Activated CD4-positive, alpha-beta T cell treated with anti-CD3 and anti-CD28 coated beads, Interleukin-2, amount 10 ng/mL, durations not matched to agents 7 days and 5 days (primary cell): Measurements from ENCODE around the gene SUSD4. TPM values are rescaled to one million over a fixed set of nuclear protein-coding genes. Genes with fewer than 3 reads are reported as not detected.

Experiments
- CTCF ChIA-PET: fragments of 350-600 bp; sonication (Branson Sonifier 250); formaldehyde crosslinking; loops from one replicate; lab custom pipeline; 2021; ENCODE audit warnings: antibody characterized with exemption; lab: Charles Lee
- POLR2A ChIA-PET: fragments of 350-600 bp; sonication (Branson Sonifier 250); formaldehyde crosslinking; loops from one replicate; lab custom pipeline; 2021; ENCODE audit warnings: antibody characterized with exemption; lab: Charles Lee
- DNase-seq: peaks from one replicate; pipeline ENCODE4 v3.0.0-alpha.2; 2020
- H3K27ac Mint-ChIP-seq: one replicate; pipeline ENCODE4 v1.8.0; 2021; ENCODE audit warnings: mild to moderate bottlenecking, moderate library complexity, mixed read lengths
- H3K27me3 Mint-ChIP-seq: one replicate; pipeline ENCODE4 v1.8.0; 2021; ENCODE audit warnings: mixed read lengths
- H3K36me3 Mint-ChIP-seq: one replicate; pipeline ENCODE4 v1.8.0; 2021; ENCODE audit warnings: low read depth, mixed read lengths
- H3K4me1 Mint-ChIP-seq: one replicate; pipeline ENCODE4 v1.8.0; 2021; ENCODE audit warnings: mixed read lengths
- H3K4me3 Mint-ChIP-seq: one replicate; pipeline ENCODE4 v1.8.0; 2021; ENCODE audit warnings: mild to moderate bottlenecking, moderate library complexity, mixed read lengths
- H3K9me3 Mint-ChIP-seq: one replicate; pipeline ENCODE4 v1.8.0; 2021; ENCODE audit warnings: mixed read lengths
- total RNA-seq, 2 experiments: library from RNA; stranded (reverse); gene quantifications; one replicate each; pipeline ENCODE4 v1.2.3, GENCODE V29; 2021

The SUSD4 gene
- total RNA-seq, 2 experiments from 2014 or later, result 2.9 to 4.8 TPM

DNA sequence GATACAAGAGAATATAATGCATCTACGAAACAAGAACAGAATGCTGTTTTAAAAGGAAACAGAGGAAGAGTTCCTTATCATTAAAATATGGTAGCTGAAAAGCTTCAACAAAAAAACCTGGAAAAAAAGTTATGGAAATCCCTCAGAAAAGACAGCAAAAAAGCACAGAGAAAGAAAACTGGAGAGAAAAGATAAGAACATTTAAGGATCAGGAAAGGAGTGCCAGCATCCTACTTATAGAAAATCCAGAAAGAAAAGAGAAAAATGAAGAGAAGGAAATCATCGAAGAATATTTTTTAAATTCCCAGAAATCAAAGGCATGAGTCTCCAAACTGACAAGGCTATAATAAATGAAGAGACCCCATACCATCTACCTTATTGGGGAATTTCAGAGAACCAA is 29.8 kb downstream of the SUSD4 start:
- Mint-ChIP-seq H3K27me3 (no peaks in the 10 kb centered on the region), H3K9me3 (no peaks in the 10 kb centered on the region), H3K4me3 (no peak overlapping the region)

GRCh38 chr1:223332997-223333396 is 31.0 kb downstream of the SUSD4 start:
- ChIA-PET CTCF (no interaction called here), POLR2A (no interaction called here)
- H3K4me3 Mint-ChIP-seq, result no peak overlapping the region
- no peak for DNase-seq
- H3K4me1 Mint-ChIP-seq, result no peaks in the 10 kb centered on the region
- no peaks in the 10 kb centered on the region for H3K9me3 Mint-ChIP-seq
- H3K36me3 Mint-ChIP-seq, result no peaks in the 10 kb centered on the region
- H3K27me3 Mint-ChIP-seq, result no peaks in the 10 kb centered on the region
- no peak overlapping the region for H3K27ac Mint-ChIP-seq

More for the DNA sequence above, 29.8 kb downstream of the SUSD4 start:
- DNase-seq, result no peak
- H3K36me3 Mint-ChIP-seq, result no peaks in the 10 kb centered on the region
- no peaks in the 10 kb centered on the region for H3K4me1 Mint-ChIP-seq
- POLR2A ChIA-PET, result no interaction called here
- CTCF ChIA-PET, result no interaction called here
- H3K27ac Mint-ChIP-seq, result no peak overlapping the region

DNA sequence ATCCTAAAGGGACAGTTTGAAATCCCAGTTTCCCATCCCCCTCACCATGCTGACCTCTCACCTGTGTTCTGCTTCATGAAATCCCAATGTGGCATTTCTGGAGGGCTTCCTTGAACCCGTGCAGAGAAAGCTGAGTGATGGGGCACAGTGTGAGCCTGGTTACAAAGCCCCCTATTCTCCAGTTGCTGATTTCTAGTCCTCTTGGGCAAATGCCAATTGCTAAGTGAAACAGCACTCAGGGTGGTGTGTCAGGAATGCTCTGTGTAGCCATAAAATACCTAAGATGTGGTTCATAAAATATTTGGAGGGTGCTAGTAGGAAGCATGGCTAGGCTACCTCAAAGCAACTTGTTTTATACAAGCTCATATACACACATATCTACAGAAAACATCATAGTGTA is 32.0 kb downstream of the SUSD4 start:
- no peaks in the 10 kb centered on the region for H3K4me1 Mint-ChIP-seq
- H3K36me3 Mint-ChIP-seq, result no peaks in the 10 kb centered on the region
- H3K4me3 Mint-ChIP-seq, result no peak overlapping the region
- ChIA-PET CTCF (no interaction called here), POLR2A (no interaction called here)
- H3K27me3 Mint-ChIP-seq, result no peaks in the 10 kb centered on the region
- H3K27ac Mint-ChIP-seq, result no peak overlapping the region
- no peaks in the 10 kb centered on the region for H3K9me3 Mint-ChIP-seq
- no peak for DNase-seq

GRCh38 chr1:223331301-223331700 is 32.7 kb downstream of the SUSD4 start:
- POLR2A ChIA-PET, result no interaction called here
- Mint-ChIP-seq H3K27ac (no peak overlapping the region), H3K9me3 (no peaks in the 10 kb centered on the region), H3K27me3 (no peaks in the 10 kb centered on the region), H3K4me3 (no peak overlapping the region), H3K36me3 (no peaks in the 10 kb centered on the region), H3K4me1 (no peaks in the 10 kb centered on the region)
- CTCF ChIA-PET, result no interaction called here
- DNase-seq, result no peak

- H3K9me3 Mint-ChIP-seq, result no peaks in the 10 kb centered on the region
- POLR2A ChIA-PET, result no interaction called here
- DNase-seq, result no peak
Observed at GRCh38 chr1:223330466-223330865, 33.5 kb downstream of the SUSD4 start.

GRCh38 chr1:223329664-223330415 is 34.1 kb downstream of the SUSD4 start:
- H3K9me3 Mint-ChIP-seq, result no peaks in the 10 kb centered on the region
- H3K4me3 Mint-ChIP-seq, result no peak overlapping the region
- no peak for DNase-seq
- POLR2A ChIA-PET, result no interaction called here
- H3K36me3 Mint-ChIP-seq, result no peaks in the 10 kb centered on the region
- H3K4me1 Mint-ChIP-seq, result no peaks in the 10 kb centered on the region
- CTCF ChIA-PET, result no interaction called here
- H3K27ac Mint-ChIP-seq, result no peak overlapping the region
- H3K27me3 Mint-ChIP-seq, result no peaks in the 10 kb centered on the region

More at GRCh38 chr1:223330466-223330865, 33.5 kb downstream of the SUSD4 start:
- H3K36me3 Mint-ChIP-seq, result no peaks in the 10 kb centered on the region
- no peak overlapping the region for H3K27ac Mint-ChIP-seq
- CTCF ChIA-PET, result no interaction called here
- H3K27me3 Mint-ChIP-seq, result no peaks in the 10 kb centered on the region
- no peaks in the 10 kb centered on the region for H3K4me1 Mint-ChIP-seq
- no peak overlapping the region for H3K4me3 Mint-ChIP-seq

- H3K4me1 Mint-ChIP-seq, result no peaks in the 10 kb centered on the region
- ChIA-PET CTCF (no interaction called here), POLR2A (no interaction called here)
- H3K4me3 Mint-ChIP-seq, result no peak overlapping the region
- H3K27me3 Mint-ChIP-seq, result no peaks in the 10 kb centered on the region
- DNase-seq, result no peak
- no peaks in the 10 kb centered on the region for H3K36me3 Mint-ChIP-seq
- no peaks in the 10 kb centered on the region for H3K9me3 Mint-ChIP-seq
- H3K27ac Mint-ChIP-seq, result no peak overlapping the region
Observed at GRCh38 chr1:223329252-223329651, 34.7 kb downstream of the SUSD4 start.

DNA sequence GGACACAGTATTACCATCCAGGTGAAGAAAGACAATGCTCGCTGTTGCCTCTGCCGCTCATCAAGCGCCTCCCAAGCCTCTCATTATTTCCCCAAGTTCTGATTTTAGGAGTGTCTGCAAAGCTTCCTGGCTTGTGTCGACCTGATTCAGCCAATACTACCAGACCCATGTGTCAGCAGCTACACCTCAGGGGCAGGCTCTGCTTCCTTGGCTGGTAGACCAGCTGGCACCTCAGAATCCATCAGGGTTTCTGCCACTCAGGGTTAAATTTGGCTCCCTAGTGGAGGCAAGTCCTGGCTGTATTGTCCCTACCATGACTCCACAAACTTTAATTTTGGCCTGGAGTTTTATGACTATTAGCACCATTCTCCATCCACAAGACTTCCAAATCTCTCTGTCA is 35.4 kb downstream of the SUSD4 start:
- Mint-ChIP-seq H3K9me3 (no peaks in the 10 kb centered on the region), H3K27ac (no peak overlapping the region), H3K4me3 (no peak overlapping the region), H3K27me3 (no peaks in the 10 kb centered on the region), H3K4me1 (peaks cover 7% of the 10 kb centered on the region), H3K36me3 (no peaks in the 10 kb centered on the region)
- ChIA-PET POLR2A (no interaction called here), CTCF (no interaction called here)
- DNase-seq, result no peak

DNA sequence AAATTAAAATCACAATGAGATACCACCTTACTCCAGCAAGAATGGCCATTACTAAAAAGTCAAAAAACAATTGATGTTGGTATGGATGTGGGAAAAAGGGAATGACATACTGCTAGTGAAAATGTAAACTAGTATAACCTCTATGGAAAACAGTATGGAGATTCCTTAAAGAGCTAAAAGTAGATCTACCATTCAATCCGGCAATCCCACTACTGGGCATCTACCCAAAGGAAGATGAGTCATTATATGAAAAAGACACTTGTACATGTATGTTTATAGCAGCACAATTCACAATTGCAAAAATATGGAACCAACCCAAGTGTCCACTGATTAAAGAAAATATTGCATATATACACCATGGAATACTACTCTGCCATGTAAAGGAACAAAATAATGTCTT is 37.2 kb downstream of the SUSD4 start:
- Mint-ChIP-seq H3K36me3 (no peaks in the 10 kb centered on the region), H3K27ac (no peak overlapping the region), H3K4me3 (no peak overlapping the region), H3K4me1 (peaks cover 18% of the 10 kb centered on the region), H3K9me3 (no peaks in the 10 kb centered on the region), H3K27me3 (no peaks in the 10 kb centered on the region)
- CTCF ChIA-PET, result interaction anchor here (0.7 to 0.8 kb wide), 2 partner anchors 37 to 757 kb away, joined by 3 read pairs; partner anchors contain the start of gene SUSD4
- no peak for DNase-seq
- POLR2A ChIA-PET, result no interaction called here

DNA sequence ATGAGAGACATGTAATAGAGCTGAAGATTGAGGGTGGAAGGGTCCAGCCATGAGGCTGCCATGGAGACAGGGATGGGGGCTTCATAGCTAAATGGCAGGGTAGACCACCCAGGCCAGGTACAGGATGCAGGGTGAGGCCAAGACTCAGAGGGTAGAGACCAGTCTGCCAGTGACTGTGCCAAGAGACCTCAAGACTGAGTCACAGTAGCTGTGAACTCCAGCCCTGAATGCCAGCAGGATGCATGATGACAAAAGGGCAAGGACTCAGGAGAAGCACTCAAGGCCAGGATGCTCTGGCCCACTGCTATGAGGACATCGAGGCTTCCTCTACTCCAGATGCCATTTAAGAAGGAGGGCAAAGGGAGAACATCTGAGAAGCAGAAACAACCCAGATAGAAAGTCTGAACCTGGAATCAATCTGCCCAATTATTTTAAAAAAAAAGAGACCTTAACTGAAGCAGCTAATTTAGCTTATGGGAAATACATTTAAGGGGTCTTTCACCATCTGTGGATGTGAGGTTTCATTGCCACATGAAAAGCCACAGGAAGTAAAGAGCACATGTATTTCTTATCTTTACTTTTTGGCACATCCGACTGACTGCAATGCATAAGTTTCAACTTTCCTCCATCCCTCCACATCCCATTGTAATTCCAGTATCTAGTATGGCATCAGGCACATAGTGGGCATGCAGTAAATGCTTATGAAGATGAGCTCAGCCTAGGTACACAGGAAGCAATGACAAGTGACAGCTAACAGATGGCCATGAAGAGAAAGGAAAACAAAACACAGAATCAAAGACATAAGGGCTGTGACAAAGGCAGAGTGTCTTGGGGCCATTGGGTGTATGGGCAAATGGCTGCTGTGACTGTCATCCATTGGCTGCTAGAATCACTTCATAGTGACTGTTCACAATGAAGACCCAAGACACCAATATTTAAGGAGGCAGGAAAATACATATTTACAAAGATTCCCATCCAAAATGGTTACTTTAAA is 40.2 kb downstream of the SUSD4 start:
- ChIA-PET POLR2A (interaction anchor here (0.6 kb wide), 1 partner anchor 460 kb away, joined by 3 read pairs; no protein-coding TSS in a partner anchor), CTCF (interaction anchor here (1.5 kb wide), 1 partner anchor 10 kb away, joined by 4 read pairs; no protein-coding TSS in a partner anchor)
- H3K27ac Mint-ChIP-seq, result peak overlapping the region; percentile 69
- no peaks in the 10 kb centered on the region for H3K36me3 Mint-ChIP-seq
- H3K9me3 Mint-ChIP-seq, result no peaks in the 10 kb centered on the region
- H3K4me1 Mint-ChIP-seq, result peaks cover 18% of the 10 kb centered on the region
- no peak overlapping the region for H3K4me3 Mint-ChIP-seq
- DNase-seq, result no peak
- no peaks in the 10 kb centered on the region for H3K27me3 Mint-ChIP-seq

DNA sequence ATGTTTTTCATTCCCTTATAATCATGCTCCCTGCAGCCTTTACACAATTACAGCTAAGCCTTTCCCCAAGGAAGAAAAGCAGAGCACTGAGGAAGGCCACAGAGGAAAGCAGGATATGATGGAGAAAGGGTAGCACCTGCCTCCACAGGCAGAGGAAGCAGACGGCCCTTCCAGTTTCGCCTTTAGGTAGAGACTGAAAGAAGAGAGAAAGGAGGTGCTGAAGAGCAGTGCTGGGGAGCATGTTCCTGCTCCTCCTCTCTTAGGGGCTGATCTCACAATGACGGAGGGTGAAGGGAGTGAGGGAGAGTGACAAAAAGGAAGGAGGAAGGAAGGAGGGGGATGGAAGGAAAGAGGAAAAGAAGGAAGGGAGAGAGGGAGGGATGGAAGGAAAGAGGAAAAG is 41.1 kb downstream of the SUSD4 start:
- Mint-ChIP-seq H3K4me3 (no peak overlapping the region), H3K9me3 (no peaks in the 10 kb centered on the region), H3K27me3 (no peaks in the 10 kb centered on the region), H3K27ac (no peak overlapping the region), H3K4me1 (peaks cover 18% of the 10 kb centered on the region), H3K36me3 (no peaks in the 10 kb centered on the region)
- CTCF ChIA-PET, result interaction anchor here (1.5 kb wide), 1 partner anchor 9 kb away, joined by 4 read pairs; no protein-coding TSS in a partner anchor
- no peak for DNase-seq
- POLR2A ChIA-PET, result no interaction called here

DNA sequence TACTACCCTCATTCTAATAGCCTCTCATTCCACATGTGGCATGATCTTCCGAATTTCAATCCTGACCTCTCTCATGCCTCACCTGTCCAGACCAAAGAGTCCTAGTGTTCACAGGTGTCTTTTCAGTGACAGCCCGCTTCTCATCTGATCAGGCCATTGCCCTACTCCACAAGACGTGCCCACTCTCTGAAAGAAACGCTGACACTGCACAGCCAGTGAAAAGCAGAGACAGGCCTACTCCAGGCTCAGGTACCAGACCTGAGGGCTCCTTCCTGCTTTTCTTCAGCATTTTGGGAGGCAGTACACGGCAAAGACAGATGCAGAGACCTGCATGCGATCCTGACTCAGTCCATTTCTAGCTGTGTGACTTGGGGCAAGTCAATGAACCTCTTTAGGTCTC is 43.0 kb downstream of the SUSD4 start:
- Mint-ChIP-seq H3K36me3 (no peaks in the 10 kb centered on the region), H3K27me3 (no peaks in the 10 kb centered on the region), H3K4me1 (peaks cover 18% of the 10 kb centered on the region), H3K4me3 (no peak overlapping the region), H3K9me3 (no peaks in the 10 kb centered on the region), H3K27ac (no peak overlapping the region)
- POLR2A ChIA-PET, result no interaction called here
- DNase-seq, result no peak
- CTCF ChIA-PET, result no interaction called here
